Gastrocnemius medialis (tissue), 4 donors: ENCODE data around the gene FASTKD3. TPM values are rescaled to one million over a fixed set of nuclear protein-coding genes. Genes with fewer than 3 reads are reported as not detected.
A peak's percentile ranks its signal among the peaks of the same experiment; 100 is the strongest.

Experiments used
- ATAC-seq, 2 donors: fragments of 150-250 bp; one replicate each; pipeline ENCODE4 v1.9.1; 2016
- DNase-seq, 2 donors: peaks; one replicate each; pipeline ENCODE4 v3.0.0-alpha.2; 2019
- H3K27ac ChIP-seq, 4 donors: fragments of 200-600 bp; sonication (generic); 1 replicate in 1 of 4; 2 replicates in 3 of 4; pipeline ENCODE4 v1.5.1; 2016 to 2018; ENCODE audit warnings: mild to moderate bottlenecking in 2 of 4, moderate library complexity in 1 of 4
- H3K27me3 ChIP-seq, 3 donors: fragments of 200-600 bp; sonication (generic) in 2 of 3; 1 replicate in 1 of 3; 2 replicates in 2 of 3; pipeline versions ENCODE4 v1.5.1 to v1.6.0; 2016 to 2019; ENCODE audit warnings: mild to moderate bottlenecking in 1 of 3, moderate library complexity in 1 of 3
- H3K36me3 ChIP-seq, 2 donors: fragments of 200-600 bp; sonication (generic) in 1 of 2; one replicate each; pipeline ENCODE4 v1.5.1; 2017 to 2018
- H3K4me1 ChIP-seq, 2 donors: fragments of 200-600 bp; sonication (generic) in 1 of 2; one replicate each; pipeline ENCODE4 v1.5.1; 2016 to 2017; ENCODE audit warnings: mild to moderate bottlenecking in 2 of 2
- H3K4me3 ChIP-seq, 4 donors: fragments of 200-600 bp; sonication (generic) in 3 of 4; 1 replicate in 1 of 4; 2 replicates in 3 of 4; pipeline ENCODE4 v1.5.1; 2016 to 2019; ENCODE audit warnings: mild to moderate bottlenecking in 2 of 4
- H3K9me3 ChIP-seq, 3 donors: fragments of 200-600 bp; sonication (generic) in 2 of 3; 1 replicate in 1 of 3; 2 replicates in 2 of 3; pipeline ENCODE4 v1.5.1; 2016 to 2019
- CTCF ChIP-seq, 5 experiments: fragments of 450-650 bp in 3 of 5; fragments of 200-600 bp in 2 of 5; sonication (generic) in 2 of 5; IDR thresholded peaks in 4 of 5; conservative IDR thresholded peaks in 1 of 5; 1 replicate in 4 of 5; 2 replicates in 1 of 5; pipeline ENCODE4 v1.5.1; 2016 to 2019; ENCODE audit warnings: antibody characterized with exemption in 5 of 5, mild to moderate bottlenecking in 3 of 5, moderate library complexity in 3 of 5
- POLR2A ChIP-seq, 2 donors: fragments of 450-650 bp; IDR thresholded peaks; one replicate each; pipeline ENCODE4 v1.6.1; 2017; ENCODE audit warnings: antibody characterized with exemption in 2 of 2, mild to moderate bottlenecking in 2 of 2, moderate library complexity in 2 of 2
- in situ Hi-C, 4 donors: fragments of 200-750 bp; cut with MboI; loops; one replicate each; pipeline versions ENCODE4 v1.15.0 to v1.8.0; 2017; ENCODE audit warnings: low sequenced_read_pairs in 4 of 4
- intact Hi-C: fragments of 100-400 bp; cut with DNase I; formaldehyde crosslinking; loops from one replicate; pipeline ENCODE4 v1.15.1; 2023; ENCODE audit warnings: low total_unique reads
- total RNA-seq, 4 donors: library from RNA; depleted of rRNA; stranded (reverse); fragments of >200 nt; gene quantifications; one replicate each; pipeline versions ENCODE4 v1.1.0 to v1.2.3, GENCODE V29; 2016

FASTKD3 gene
- total RNA-seq, 4 donors from 2014 or later, result 6.8 to 9.4 (median 7.3) TPM

DNA sequence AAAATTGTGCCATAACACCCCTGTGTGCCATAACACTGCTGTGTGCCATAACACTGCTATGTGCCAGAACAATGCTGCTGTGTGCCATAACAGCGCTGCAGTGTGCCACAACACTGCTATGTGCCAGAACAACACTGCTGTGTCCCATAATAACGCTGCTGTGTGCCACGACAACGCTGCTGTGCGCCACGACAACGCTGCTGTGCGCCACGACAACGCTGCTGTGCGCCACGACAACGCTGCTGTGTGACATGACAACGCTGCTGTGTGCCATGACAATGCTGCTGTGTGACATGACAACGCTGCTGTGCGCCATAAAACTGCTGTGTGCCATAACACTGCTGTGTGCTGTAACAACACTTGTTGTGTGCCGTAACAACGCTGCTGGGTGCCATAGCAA lies 43.8 kb downstream of the FASTKD3 start:
- intact Hi-C loops, result no loop called here
- ATAC-seq, result no peak
- peaks cover 0 to 29% of the 10 kb centered on the region in 2 donors for H3K36me3 ChIP-seq

GRCh38 chr5:7823594-7823993 lies 45.2 kb downstream of the FASTKD3 start:
- peaks cover 0 to 29% of the 10 kb centered on the region in 2 donors for H3K36me3 ChIP-seq

More for the DNA sequence above, 43.8 kb downstream of the FASTKD3 start:
- Histone ChIP-seq H3K4me3 (no peak overlapping the region), H3K27me3 (no peaks in the 10 kb centered on the region), H3K27ac (no peak overlapping the region), H3K4me1 (peaks cover 0 to 4% of the 10 kb centered on the region in 2 donors), H3K9me3 (no peaks in the 10 kb centered on the region)
- no peak for TF ChIP-seq CTCF (IDR thresholded peaks at IDR 0.05 in 4 of 5, conservative IDR thresholded peaks at IDR 0.05 in 1 of 5)
- no peak for TF ChIP-seq POLR2A (IDR thresholded peaks at IDR 0.05)
- DNase-seq, result no peak
- in situ Hi-C loops, result no loop called here

GRCh38 chr5:7822449-7822848 lies 46.4 kb downstream of the FASTKD3 start:
- Histone ChIP-seq H3K36me3 (peaks cover 0 to 29% of the 10 kb centered on the region in 2 donors), H3K27ac (no peak overlapping the region), H3K27me3 (no peaks in the 10 kb centered on the region), H3K4me1 (peaks cover 0 to 4% of the 10 kb centered on the region in 2 donors), H3K4me3 (no peak overlapping the region), H3K9me3 (no peaks in the 10 kb centered on the region)
- intact Hi-C loops (no loop called here), in situ Hi-C loops (no loop called here)
- TF ChIP-seq CTCF (IDR thresholded peaks at IDR 0.05 in 4 of 5, conservative IDR thresholded peaks at IDR 0.05 in 1 of 5) (no peak), POLR2A (IDR thresholded peaks at IDR 0.05) (no peak)
- ATAC-seq (no peak), DNase-seq (no peak)

More at GRCh38 chr5:7823594-7823993, 45.2 kb downstream of the FASTKD3 start:
- Histone ChIP-seq H3K27ac (no peak overlapping the region), H3K27me3 (no peaks in the 10 kb centered on the region), H3K9me3 (no peaks in the 10 kb centered on the region), H3K4me3 (no peak overlapping the region), H3K4me1 (peaks cover 0 to 4% of the 10 kb centered on the region in 2 donors)
- intact Hi-C loops (no loop called here), in situ Hi-C loops (no loop called here)
- DNase-seq, result no peak
- no peak for TF ChIP-seq POLR2A (IDR thresholded peaks at IDR 0.05)
- no peak for TF ChIP-seq CTCF (IDR thresholded peaks at IDR 0.05 in 4 of 5, conservative IDR thresholded peaks at IDR 0.05 in 1 of 5)
- ATAC-seq, result no peak

- H3K27ac ChIP-seq, result no peak overlapping the region
- H3K27me3 ChIP-seq, result no peaks in the 10 kb centered on the region
- peak; percentile 2 to 13 for ATAC-seq
- H3K4me3 ChIP-seq, result no peak overlapping the region
- no peaks in the 10 kb centered on the region for H3K36me3 ChIP-seq
- in situ Hi-C loops, result no loop called here
- H3K4me1 ChIP-seq, result peaks cover 4 to 10% of the 10 kb centered on the region in 2 donors
- intact Hi-C loops, result loop anchor here (2.0 to 5.0 kb wide), 2 partner anchors 69 to 556 kb away; no protein-coding TSS in a partner anchor
- H3K9me3 ChIP-seq, result no peaks in the 10 kb centered on the region
- no peak for DNase-seq
- TF ChIP-seq POLR2A (IDR thresholded peaks at IDR 0.05) (no peak), CTCF (IDR thresholded peaks at IDR 0.05 in 4 of 5, conservative IDR thresholded peaks at IDR 0.05 in 1 of 5) (peak in 2 of 5 experiments; percentile 5 to 22)
These were observed 52.3 kb downstream of the FASTKD3 start for GRCh38 chr5:7816535-7816901.
